AG08395 (cell line): Measurements from ENCODE around the gene BSG.

Experiments used
- DNase-seq: peaks from one replicate; pipeline ENCODE4 v3.0.0; 2012; ENCODE audit warnings: mixed read lengths, low spot score

BSG gene

DNA sequence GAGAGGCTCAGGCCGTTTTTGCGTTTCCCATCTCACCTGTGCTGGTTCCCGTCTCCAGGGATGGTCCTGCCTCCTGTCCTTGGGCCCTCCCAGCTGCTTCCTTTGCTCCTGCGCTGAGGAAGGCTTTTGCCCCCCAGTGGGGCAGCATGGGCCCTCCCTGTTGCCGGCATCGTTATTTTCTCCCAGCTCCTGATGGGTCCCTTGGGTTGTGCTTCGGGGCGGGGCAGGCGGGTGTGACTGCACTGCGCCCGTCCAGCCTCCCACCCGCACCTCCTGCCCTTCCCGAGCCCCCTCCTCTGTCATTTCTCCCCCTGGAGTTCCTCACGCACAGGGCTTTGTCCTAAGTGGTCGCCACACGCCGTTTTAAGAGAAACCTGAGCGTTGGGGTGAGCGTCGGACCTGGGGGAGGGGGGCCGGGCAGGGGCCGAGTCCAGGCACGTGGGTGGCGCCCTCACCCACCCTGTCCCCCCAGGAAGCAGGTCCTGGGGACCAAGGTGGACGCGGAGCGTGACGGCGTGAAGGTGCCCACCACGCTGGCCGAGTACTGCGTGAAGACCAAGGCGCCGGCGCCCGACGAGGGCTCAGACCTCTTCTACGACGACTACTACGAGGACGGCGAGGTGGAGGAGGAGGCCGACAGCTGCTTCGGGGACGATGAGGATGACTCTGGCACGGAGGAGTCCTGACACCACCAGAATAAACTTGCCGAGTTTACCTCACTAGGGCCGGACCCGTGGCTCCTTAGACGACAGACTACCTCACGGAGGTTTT is 31.3 kb upstream of the BSG start:
- no peak for DNase-seq

DNA sequence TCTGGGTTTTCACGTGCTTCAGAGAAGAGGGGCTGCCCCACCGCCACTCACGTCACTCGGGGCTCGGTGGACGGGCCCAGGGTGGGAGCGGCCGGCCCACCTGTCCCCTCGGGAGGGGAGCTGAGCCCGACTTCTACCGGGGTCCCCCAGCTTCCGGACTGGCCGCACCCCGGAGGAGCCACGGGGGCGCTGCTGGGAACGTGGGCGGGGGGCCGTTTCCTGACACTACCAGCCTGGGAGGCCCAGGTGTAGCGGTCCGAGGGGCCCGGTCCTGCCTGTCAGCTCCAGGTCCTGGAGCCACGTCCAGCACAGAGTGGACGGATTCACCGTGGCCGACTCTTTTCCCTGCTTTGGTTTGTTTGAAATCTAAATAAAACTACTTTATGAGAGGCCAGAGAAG is 30.7 kb upstream of the BSG start:
- DNase-seq = no peak

DNA sequence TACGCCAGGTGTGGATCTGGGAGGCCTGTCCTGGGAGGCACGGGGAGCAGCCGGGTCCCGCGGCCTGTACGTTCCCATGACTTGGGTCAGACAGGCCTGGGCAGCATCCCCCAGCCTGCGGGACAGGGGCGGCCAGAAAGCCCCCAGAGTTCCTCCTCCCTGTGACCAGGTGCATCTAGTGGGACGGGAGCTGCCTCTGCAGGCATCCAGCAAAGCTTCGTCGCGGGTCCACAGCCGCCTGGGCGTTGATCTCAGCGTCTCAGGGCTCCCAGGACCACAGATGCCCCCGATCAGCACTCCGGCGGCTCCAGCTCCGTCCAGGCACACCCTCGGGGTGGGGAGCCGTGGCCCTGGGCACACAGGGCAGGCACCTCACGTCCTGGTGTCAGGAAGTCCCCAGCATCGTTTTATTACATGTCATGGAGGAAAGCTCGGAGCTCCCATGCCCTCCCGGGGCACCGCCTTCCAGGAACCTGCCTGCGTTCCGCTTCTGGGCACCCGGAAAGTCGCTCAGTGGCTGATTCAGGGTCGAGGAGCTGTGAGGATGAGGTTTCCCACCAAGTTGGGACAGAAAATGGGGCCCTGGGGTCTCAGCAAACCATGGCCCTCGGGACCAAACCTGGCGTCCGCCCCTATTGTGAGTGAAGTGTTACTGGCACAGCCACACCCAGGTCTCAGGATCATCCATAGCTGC is 30.1 kb upstream of the BSG start:
- DNase-seq = no peak

DNA sequence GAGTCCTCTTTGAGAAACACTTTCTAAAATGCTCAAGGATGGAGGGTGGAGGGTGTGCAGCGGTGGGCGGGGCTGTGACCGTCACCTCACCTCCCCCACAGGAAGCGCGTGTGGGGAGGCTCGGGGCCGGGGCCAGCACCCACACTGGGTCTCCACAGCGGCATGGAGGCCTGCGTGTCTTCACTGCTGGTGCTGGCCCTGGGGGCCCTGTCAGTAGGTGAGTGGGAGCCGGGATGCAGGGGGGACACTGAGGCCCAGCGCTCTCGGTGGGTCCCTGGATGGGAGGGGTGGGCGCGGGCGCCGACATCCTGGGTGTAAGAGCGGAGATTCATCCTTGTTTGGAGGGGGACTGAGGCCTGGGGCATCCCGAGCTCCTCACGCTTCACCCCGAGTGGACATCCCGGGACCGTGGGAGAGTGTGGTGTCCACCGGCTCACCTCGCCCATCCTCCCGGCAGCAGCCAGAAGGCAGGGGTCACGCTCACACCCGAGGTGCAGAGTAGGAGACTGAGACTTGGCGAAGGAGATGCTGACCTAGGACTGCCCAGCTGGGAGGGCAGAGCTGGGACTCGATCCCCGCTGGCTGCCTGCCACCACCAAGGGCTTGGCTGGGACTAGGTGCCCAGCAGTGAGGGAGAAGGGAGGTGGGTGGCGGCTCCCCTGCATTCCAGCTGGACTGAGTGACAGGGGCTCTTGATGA is 28.3 kb upstream of the BSG start, which contains the start of gene GZMM:
TSS of gene GZMM (plus strand) at position 144 of the 699 bp plus-strand sequence. CDS start at position 163, 19 bp downstream.
- no peak for DNase-seq

DNA sequence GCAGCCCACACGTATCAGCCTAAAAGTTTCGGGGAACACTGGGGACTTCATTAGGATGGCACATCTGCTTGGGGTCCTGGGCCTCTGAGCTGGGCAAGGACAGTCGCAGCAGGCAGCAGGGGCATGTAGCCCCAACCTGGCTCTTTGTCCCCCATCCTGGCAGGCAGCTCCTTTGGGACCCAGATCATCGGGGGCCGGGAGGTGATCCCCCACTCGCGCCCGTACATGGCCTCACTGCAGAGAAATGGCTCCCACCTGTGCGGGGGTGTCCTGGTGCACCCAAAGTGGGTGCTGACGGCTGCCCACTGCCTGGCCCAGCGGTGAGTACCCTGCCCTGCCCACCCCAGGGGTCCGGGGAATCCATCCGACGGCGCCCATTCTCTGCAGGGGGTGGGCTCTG is 25.3 kb upstream of the BSG start:
- no peak for DNase-seq

DNA sequence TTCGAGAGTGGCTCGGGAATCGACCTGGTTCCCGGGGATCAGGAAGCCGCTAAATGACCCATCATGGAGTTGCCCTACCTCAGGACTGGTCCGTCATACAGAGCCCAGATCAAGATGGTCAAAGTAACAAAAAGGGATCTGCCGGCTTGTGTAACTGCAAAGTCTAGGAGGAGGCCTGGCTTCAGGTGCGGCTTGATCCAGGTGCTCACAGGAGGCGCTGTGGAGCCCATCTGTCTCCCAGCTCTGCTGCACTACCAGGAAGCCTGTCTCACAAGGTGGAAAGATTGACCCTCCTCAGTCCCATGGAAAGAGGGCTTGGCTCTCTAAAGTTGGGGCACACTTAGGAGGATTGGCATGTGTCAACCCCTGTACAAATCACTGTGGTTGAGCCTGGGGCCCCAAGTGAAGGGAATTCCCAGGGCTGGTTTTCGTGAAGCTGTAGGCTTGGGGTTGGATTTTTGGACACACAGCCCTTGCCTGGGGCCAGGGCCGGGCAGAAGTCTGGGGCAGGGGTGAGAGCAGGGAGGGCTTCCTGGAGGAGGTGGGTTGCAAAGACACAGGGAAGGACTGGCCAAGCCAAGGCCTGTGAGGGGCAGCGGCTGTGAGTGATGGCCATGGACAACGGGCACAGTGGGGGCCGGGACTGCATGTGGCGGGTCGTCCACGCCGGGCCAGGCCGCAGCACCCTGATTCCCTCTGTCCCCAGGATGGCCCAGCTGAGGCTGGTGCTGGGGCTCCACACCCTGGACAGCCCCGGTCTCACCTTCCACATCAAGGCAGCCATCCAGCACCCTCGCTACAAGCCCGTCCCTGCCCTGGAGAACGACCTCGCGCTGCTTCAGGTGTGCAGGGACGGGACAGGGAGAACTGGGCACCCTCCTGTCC is 24.3 kb upstream of the BSG start:
- no peak for DNase-seq

DNA sequence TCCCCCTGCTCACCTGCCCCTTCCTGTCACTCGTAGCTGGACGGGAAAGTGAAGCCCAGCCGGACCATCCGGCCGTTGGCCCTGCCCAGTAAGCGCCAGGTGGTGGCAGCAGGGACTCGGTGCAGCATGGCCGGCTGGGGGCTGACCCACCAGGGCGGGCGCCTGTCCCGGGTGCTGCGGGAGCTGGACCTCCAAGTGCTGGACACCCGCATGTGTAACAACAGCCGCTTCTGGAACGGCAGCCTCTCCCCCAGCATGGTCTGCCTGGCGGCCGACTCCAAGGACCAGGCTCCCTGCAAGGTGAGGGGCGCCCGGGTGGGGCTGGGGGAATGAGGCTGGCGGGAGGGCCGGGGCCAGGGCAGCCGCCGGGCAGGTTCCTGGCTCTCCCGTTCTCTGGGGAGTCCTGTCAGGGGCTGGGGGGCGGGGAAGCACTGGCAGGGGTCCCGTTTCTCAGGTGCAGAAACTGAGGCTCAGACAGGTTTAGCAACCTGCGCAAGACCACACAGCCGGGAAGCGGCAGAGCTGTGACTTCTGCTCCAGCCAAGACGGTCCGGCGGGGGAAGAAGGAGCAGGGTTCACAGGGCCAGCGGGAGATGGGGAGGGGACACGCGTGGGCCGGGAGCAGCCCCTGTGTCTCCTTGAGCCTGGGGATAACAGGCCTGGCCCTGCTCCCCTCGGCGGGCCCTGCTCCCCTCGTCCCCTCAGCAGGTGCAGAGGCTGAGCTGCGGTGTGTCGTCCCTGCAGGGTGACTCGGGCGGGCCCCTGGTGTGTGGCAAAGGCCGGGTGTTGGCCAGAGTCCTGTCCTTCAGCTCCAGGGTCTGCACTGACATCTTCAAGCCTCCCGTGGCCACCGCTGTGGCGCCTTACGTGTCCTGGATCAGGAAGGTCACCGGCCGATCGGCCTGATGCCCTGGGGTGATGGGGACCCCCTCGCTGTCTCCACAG is 23.2 kb upstream of the BSG start:
- DNase-seq = no peak

DNA sequence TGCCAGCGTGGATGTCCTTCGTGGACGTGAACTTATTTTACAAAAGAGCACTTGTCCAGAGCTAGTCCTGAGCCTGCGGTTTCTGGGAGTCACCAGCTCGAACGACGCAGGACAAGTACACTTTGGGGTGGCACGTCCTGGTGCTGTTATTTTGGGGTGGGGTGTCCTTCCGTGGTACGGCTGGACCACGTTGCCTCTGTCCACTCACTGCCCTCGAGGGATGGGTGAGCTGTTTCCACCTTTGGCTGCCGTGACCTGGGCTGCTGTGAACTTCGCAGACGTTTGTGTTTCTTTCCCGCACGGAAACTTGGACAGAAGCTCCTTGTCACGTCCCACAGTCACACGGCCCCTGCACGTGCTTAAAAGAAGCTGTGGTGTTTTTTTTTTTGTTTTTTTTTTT is 17.6 kb upstream of the BSG start:
- DNase-seq = no peak

DNA sequence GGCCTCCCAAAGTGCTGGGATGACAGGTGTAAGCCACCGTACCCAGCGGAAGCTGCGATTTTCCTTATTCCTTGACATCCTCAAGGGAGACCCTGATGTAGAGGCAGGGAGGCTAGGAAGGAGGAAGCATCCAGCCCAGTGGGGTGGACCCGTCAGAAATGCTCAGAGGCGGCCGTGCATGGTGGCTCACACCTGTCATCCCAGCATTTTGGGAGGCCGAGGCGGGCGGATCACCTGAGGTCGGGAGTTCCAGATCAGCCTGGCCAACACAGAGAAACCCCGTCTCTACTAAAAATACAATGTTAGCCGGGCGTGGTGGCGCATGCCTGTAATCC is 17.0 kb upstream of the BSG start:
- no peak for DNase-seq

DNA sequence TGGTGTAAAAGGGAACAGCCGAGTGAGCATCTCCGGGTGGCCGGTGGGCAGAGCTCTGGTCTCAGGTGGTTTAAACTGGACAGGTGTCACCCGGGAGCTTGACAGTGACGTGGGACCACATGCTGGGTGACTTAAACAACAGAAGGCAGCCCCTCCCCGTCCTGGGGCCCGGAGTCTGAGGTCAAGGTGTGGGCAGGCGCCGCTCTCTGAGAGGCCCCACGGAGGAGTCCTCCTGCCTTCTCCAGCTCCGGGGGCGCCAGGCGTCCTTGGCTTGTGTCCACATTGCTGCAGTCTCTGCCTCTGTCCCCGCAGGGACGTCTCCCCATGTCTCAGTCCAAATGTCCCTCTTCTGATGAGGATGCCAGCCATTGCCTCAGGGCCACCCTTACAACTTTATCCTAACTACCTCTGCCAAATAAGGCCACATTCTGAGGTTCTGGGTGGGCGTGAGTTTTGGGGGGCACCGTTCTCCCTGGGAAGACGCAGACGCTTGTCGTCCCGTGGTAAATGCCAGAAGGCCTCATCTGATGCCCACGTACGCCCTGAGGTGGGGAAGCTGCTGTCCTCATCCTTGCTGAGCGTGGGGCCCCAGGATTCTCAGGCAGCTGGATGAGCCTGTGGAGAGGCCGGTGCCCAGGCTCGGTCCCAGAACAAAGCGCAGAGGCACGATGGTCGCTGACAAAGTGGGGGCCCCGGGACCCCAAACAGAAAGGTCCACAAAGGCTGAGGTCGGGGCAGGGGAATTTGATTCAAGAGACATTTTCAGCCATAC is 15.6 kb upstream of the BSG start:
- no peak for DNase-seq

DNA sequence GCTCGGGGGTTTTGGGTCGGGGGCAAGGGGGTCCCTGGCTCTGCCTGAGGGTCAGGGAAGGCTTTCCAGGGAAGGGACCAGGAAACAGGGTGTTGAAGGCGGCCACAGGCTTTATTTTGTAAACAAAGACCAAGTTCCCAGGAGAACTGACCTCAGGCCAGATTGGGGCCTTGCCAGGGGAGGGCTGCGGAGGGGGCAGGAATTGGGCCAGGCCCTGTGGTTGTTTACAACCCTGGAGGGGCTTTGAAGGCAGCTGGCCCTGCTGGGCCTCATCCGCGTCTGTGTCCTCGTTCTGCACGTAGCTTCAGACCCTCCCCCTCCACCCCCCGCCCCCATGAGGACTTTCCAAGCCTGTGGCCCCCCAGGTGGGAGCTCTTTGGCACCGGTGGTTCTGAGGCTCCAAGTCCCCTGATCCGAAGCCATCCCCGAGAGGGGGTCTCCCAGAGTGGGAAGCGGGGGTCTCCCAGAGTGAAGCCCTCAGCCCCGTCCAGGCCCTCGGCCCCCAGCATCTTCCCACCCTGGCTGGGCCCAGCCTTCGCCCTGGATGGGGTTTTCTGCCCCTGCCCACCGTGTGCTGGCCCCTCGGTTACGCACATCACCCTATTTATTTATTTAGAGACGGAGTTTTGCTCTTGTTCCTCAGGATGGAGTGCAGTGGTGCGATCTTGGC is 13.5 kb upstream of the BSG start:
- no peak for DNase-seq

DNA sequence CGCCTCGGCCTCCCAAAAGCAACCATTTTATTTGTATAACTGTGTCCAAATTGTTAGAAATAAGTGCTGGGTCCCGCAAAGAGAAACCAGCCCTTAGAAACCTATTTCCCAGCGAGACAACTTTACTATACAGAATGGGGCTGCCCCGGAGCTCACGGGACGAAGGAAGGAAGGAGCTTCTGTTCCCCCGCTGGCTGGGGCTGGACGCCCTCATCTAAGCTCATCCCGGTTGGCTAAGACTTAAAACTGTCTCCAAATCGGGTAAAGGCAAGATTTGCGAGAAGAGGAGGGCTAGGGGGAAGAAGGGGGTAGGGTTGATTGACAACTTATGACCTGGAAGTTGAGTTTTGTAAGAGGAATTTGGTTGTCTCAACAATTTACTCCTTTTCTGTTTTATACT is 12.3 kb upstream of the BSG start:
- no peak for DNase-seq

DNA sequence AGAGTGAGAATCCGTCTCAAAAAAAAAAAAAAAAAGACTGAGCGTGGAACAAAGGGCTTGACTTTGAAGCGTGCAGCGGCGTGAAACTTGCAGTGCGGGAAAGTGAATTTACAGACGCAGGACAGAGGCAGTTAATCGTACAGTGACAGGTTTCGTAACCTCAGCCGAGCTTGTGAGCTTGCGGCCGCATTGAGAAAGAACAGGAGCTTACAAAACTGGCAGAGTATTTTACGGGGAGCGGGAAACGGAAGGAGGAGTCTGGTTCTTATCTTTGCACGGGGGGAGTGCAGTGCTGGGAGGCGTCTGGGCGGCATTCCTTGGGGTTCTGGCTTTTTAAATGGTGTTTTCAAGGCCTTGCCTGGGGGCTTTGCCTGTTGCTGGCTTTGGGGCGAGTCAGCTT is 6.0 kb upstream of the BSG start:
- DNase-seq = no peak

DNA sequence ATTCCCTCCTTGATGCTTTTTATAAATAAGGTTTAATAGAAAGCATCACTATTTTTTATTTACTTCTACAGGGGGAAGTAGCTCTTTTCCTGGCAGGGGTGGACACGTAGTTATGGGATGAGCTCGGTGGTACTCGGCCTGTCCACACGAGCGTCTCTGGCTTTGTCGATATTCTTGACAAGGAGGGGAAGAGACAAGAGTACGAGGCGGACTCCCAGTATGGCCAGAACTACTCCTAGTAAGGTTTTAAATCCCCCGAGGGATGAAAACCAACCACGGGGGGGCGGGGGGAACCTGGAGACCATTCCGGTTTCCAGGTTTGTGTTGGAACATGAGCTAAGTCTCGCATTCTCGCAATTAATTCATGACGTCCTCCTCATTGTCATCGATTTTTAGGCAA is 5.6 kb upstream of the BSG start:
- DNase-seq = no peak

DNA sequence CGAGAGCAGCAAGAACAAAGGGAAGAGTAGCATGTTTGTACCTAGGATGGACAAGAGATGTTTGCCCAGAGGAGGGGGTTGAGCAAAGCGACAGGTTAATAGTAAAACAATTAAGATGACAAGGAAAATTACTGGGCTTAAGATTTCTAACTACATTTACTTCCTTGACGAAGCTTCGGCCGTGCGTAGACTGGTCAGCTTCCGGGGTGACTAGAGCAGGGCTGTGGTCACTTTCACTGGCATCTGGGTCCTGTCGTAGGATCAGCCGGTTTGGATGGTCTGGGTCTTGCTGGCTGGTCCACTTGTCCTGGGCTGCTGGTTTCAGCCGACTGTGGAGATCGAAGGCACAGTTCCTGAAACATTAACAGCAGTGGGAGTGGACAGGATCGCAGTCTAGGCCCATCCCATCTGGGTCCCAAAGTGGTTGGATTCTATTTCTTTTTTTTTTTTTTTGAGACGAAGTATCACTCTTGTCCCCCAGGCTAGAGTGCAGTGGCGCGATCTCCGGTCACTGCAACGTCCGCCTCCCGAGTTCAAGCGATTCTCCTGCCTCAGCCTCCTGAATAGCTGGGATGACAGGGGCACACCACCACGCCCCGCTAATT is 5.0 kb upstream of the BSG start:
- DNase-seq = no peak

DNA sequence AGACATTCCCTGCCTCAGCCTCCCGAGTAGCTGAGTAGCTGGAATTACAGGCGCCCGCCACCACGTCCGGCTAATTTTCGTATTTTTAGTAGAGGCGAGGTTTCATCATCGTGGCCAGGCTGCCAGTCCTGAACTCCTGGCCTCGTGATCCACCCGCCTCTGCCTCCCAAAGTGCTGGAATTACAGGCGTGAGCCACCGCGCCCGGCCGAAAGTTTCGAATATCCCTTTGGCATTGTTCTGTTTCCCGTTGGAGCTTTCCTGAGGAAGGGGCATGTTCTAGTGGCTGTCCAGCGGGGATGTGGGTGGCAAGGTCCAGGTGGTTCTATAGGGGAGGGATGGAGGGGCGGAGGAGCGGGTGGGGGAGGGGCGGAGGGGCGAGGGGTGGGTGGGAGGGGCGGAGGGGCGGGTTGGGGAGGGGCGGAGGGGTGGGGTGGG is 2.1 kb upstream of the BSG start:
- no peak for DNase-seq

DNA sequence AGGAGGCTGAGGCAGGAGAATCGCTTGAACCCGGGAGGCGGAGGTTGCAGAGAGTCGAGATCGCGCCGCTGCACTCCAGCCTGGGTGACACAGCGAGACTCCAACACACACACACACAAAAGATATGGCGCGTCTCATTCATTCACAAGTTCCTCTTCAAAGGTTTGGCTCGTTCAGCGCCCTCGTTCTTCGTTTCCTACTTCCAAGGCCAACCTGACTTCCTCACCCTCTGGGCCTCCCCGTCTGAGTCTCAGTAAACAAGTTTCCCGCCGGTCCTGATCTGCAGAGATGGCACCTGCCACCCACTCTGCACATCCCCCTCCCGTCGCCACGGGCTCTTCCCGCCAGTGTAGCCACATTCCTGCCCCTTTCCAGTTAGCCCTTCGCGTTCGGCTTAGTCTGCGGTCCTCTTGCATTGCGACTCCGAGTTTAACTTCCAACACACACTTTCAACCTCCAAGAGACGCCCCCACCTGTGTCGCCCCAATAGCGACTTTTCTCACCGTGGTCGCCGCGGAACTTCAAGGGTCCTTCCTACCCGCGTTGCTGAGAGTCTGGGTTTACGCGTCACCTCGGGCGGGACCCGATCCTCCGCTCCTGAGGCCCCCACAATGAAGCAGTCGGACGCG is 1.3 kb upstream of the BSG start:
- DNase-seq = no peak

DNA sequence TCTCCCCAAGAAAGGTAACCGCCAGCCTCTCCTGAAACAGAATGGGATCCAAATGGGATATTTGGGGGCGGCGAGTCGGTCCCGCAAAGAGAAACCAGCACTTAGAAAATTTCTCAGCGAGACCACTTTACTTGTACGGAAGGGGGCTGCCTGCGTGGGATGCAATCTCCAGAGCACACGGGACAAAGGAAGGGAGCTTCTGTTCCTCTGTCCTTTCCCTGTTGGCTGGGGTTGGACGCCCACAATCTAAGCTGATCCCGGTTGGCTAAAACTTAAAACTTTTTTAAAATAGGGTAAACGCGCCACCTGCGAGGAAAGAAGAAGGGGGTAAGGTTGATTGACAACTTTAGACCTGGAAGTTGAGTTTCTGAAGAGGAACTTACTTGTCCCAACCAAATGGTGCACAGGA is 826 bp upstream of the BSG start:
- peak; percentile 37 for DNase-seq
